Colonic mucosa (tissue), 4 donors: Measurements from ENCODE around the gene ZNF768. TPM values are rescaled to one million over a fixed set of nuclear protein-coding genes. Genes with fewer than 3 reads are reported as not detected.

Source experiments
- DNase-seq: peaks from one replicate; pipeline ENCODE4 v3.0.0-alpha.2; 2020
- H3K27ac ChIP-seq: fragments of 200-600 bp; one replicate; pipeline ENCODE4 v1.8.0; 2021
- H3K27me3 ChIP-seq: fragments of 200-600 bp; one replicate; pipeline ENCODE4 v1.8.0; 2021
- H3K36me3 ChIP-seq: fragments of 200-600 bp; one replicate; pipeline ENCODE4 v1.8.0; 2021
- H3K4me1 ChIP-seq: fragments of 200-600 bp; one replicate; pipeline ENCODE4 v1.8.0; 2021; ENCODE audit warnings: mild to moderate bottlenecking
- H3K4me3 ChIP-seq: fragments of 200-600 bp; one replicate; pipeline ENCODE4 v1.8.0; 2021
- H3K9ac ChIP-seq, 2 donors: one replicate each; pipeline ENCODE4 v1.7.0; 2013; ENCODE audit warnings: control low read depth in 2 of 2, low read depth in 2 of 2, low read length in 2 of 2
- H3K9me3 ChIP-seq: fragments of 200-600 bp; one replicate; pipeline ENCODE4 v1.8.0; 2021
- CTCF ChIP-seq: fragments of 200-600 bp; IDR thresholded peaks from one replicate; pipeline ENCODE4 v1.8.0; 2022; ENCODE audit warnings: antibody characterized with exemption, mild to moderate bottlenecking
- intact Hi-C: fragments of 100-400 bp; cut with DNase I; formaldehyde crosslinking; loops from one replicate; pipeline ENCODE4 v1.14.1; 2022
- total RNA-seq, 2 donors: library from RNA; stranded (reverse); fragmentation: NEBNext Ultra II Directional in 1 of 2; extraction: Animal tissue kit (Norgen Biotek cat#: 25700) in 1 of 2; gene quantifications; one replicate each; pipeline ENCODE4 v1.2.1, GENCODE V29; 2021
- donor health status: healthy.
- donor health status: DM: no; HTN: no; CAD: no.
- donor health status: DM: no; HTN: no; CAD: no.

Gene ZNF768
- total RNA-seq, 2 donors from 2014 or later = 58.6 to 63.2 TPM

GRCh38 chr16:30488764-30489605 is 37.4 kb downstream of the ZNF768 start:
- Histone ChIP-seq H3K36me3 (no peaks in the 10 kb centered on the region), H3K4me1 (no peaks in the 10 kb centered on the region), H3K9ac (no peak overlapping the region), H3K27me3 (no peaks in the 10 kb centered on the region), H3K9me3 (no peaks in the 10 kb centered on the region), H3K27ac (no peak overlapping the region), H3K4me3 (no peak overlapping the region)
- intact Hi-C loops = no loop called here
- TF ChIP-seq CTCF = no peak
- DNase-seq = no peak

- Histone ChIP-seq H3K27ac (no peak overlapping the region), H3K36me3 (no peaks in the 10 kb centered on the region)
- intact Hi-C loops = no loop called here
These were observed 40.4 kb downstream of the ZNF768 start for GRCh38 chr16:30485818-30486436.

GRCh38 chr16:30484887-30485286 is 41.5 kb downstream of the ZNF768 start:
- Histone ChIP-seq H3K4me3 (no peak overlapping the region), H3K36me3 (no peaks in the 10 kb centered on the region), H3K4me1 (no peaks in the 10 kb centered on the region), H3K9me3 (no peaks in the 10 kb centered on the region), H3K27ac (no peak overlapping the region), H3K9ac (no peak overlapping the region), H3K27me3 (no peaks in the 10 kb centered on the region)
- TF ChIP-seq CTCF = no peak
- no peak for DNase-seq
- intact Hi-C loops = no loop called here

More at GRCh38 chr16:30485818-30486436, 40.4 kb downstream of the ZNF768 start:
- Histone ChIP-seq H3K4me3 (no peak overlapping the region), H3K9me3 (no peaks in the 10 kb centered on the region), H3K27me3 (no peaks in the 10 kb centered on the region), H3K9ac (no peak overlapping the region), H3K4me1 (no peaks in the 10 kb centered on the region)
- DNase-seq = no peak
- TF ChIP-seq CTCF = no peak

- no peak overlapping the region for H3K27ac ChIP-seq
- no peaks in the 10 kb centered on the region for H3K4me1 ChIP-seq
- no peaks in the 10 kb centered on the region for H3K27me3 ChIP-seq
- no peak for DNase-seq
- no peaks in the 10 kb centered on the region for H3K9me3 ChIP-seq
- no peak overlapping the region for H3K9ac ChIP-seq
- H3K4me3 ChIP-seq = no peak overlapping the region
- intact Hi-C loops = no loop called here
- no peak for TF ChIP-seq CTCF
- no peaks in the 10 kb centered on the region for H3K36me3 ChIP-seq
These were observed 44.0 kb downstream of the ZNF768 start for GRCh38 chr16:30482366-30482765.

GRCh38 chr16:30481381-30481780 is 45.0 kb downstream of the ZNF768 start:
- intact Hi-C loops = no loop called here
- DNase-seq = no peak
- no peak overlapping the region for H3K9ac ChIP-seq
- no peaks in the 10 kb centered on the region for H3K9me3 ChIP-seq
- no peak for TF ChIP-seq CTCF
- H3K4me3 ChIP-seq = no peak overlapping the region
- H3K27me3 ChIP-seq = no peaks in the 10 kb centered on the region
- H3K27ac ChIP-seq = no peak overlapping the region
- no peaks in the 10 kb centered on the region for H3K36me3 ChIP-seq
- H3K4me1 ChIP-seq = no peaks in the 10 kb centered on the region
